Smooth muscle cell (in vitro differentiated cells): ENCODE measurements around the gene AAK1. TPM values are rescaled to one million over a fixed set of nuclear protein-coding genes. Genes with fewer than 3 reads are reported as not detected.

Experiments used
- DNase-seq: peaks from one replicate; lab custom pipeline; 2025; ENCODE audit not compliant: unreplicated experiment; lab: John Stamatoyannopoulos, UW
- H2AFZ ChIP-seq: fragments of 200-600 bp; sonication (generic); 2 replicates; pipeline ENCODE4 v1.6.0; 2016; ENCODE audit warnings: antibody characterized with exemption, low read depth, mild to moderate bottlenecking
- H3F3A ChIP-seq: fragments of 200-600 bp; sonication (generic); 2 replicates; pipeline ENCODE4 v1.6.0; 2017; ENCODE audit warnings: antibody characterized with exemption, low read depth
- H3K27ac ChIP-seq: fragments of 200-600 bp; sonication (generic); 2 replicates; pipeline ENCODE4 v1.5.1; 2016; ENCODE audit warnings: low read depth, mild to moderate bottlenecking
- H3K27me3 ChIP-seq: fragments of 200-600 bp; sonication (generic); 2 replicates; pipeline ENCODE4 v1.6.1; 2016; ENCODE audit warnings: low read depth, mild to moderate bottlenecking
- H3K36me3 ChIP-seq: fragments of 200-600 bp; sonication (generic); 2 replicates; pipeline ENCODE4 v1.5.1; 2016; ENCODE audit warnings: low read depth
- H3K4me1 ChIP-seq: fragments of 200-600 bp; sonication (generic); 2 replicates; pipeline ENCODE4 v1.5.1; 2016; ENCODE audit warnings: low read depth
- H3K4me2 ChIP-seq: fragments of 200-600 bp; sonication (generic); 2 replicates; pipeline ENCODE4 v1.6.0; 2016; ENCODE audit warnings: mild to moderate bottlenecking
- H3K4me3 ChIP-seq: fragments of 200-600 bp; sonication (generic); 2 replicates; pipeline ENCODE4 v1.5.1; 2016; ENCODE audit warnings: mild to moderate bottlenecking
- H3K79me2 ChIP-seq: fragments of 200-600 bp; sonication (generic); 2 replicates; pipeline ENCODE4 v1.6.0; 2016; ENCODE audit warnings: low read depth, mild to moderate bottlenecking
- H3K9ac ChIP-seq: fragments of 200-600 bp; sonication (generic); 2 replicates; pipeline ENCODE4 v1.6.0; 2016; ENCODE audit warnings: low read depth
- H3K9me3 ChIP-seq: fragments of 200-600 bp; sonication (generic); replicated peaks from 2 replicates; pipeline ENCODE4 v1.5.1; 2016; ENCODE audit warnings: low read depth
- H4K20me1 ChIP-seq: fragments of 200-600 bp; sonication (generic); 2 replicates; pipeline ENCODE4 v1.6.0; 2016; ENCODE audit warnings: low read depth
- WGBS: methylation state at CpG from one replicate; pipeline ENCODE4 v1.1.7; 2016; ENCODE audit warnings: low lambda C conversion rate; 5-methylcytosine and 5-hydroxymethylcytosine counted together
- polyA plus RNA-seq: library from polyadenylated mRNA; unstranded; fragments of >200 nt; fragmentation: Nextera tagmentation; extraction: Ambion mirVana; gene quantifications from 2 replicates; pipeline ENCODE4 v1.2.1, GENCODE V29; 2016
- total RNA-seq: library from RNA; depleted of rRNA; stranded (reverse); fragments of >200 nt; gene quantifications from 2 replicates; pipeline ENCODE4 v1.2.3, GENCODE V29; 2014
- TF ChIP-seq, protein P1 (sequence below): fragments of 200-600 bp; sonication (generic); IDR thresholded peaks from 2 replicates; pipeline ENCODE4 v1.5.1; 2017; ENCODE audit warnings: borderline replicate concordance, mild to moderate bottlenecking, antibody characterized with exemption; ENCODE audit not compliant: insufficient read depth, poor library complexity, severe bottlenecking

AAK1 gene
- total and polyA plus RNA-seq, 2 experiments from 2014 or later, result 26.9 to 47.7 TPM

DNA sequence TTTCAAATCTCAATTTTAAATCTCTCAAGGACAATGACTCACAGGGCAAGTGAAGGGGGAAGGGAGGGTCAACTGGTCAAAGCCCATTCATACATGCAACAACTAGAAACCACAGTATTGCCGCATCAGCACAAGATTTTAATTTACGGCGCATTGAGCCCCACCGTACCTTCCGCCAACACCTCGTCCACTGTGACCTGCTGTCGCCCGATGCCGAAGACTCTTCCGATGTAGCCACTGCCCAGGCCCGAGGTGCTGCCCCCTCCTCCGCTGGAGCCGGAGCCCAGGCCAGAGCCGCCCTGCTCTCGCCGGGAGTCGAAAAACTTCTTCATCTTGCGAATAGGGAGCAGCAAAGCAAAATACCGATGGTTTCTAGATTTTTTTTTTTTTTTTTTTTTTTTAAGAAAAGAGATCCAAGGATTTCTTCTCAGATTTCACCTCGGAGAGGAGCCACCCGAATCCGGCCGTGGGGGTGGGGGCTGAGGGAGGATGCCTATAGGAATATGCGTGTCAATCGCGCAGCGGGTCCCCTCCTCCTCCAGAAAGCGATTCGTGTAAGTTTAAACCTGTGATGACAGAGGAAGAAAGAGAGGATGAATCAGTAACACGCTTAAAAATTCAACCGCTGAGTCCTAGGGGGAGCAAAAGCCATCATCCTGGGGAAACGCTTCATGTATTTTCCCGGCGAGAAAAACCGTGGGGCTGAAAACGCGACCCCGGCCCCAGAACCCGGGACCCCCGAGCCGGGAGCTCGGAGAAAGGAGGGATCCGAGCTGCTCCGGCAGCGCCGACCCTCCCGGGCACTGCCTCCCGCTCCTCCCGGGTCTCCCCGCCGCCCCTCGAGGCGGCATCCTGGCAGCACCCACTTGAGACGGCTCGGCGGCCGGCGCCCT lies 584 bp downstream of the AAK1 start:
- under 1% methylated on average over 55 of the region's 58 CpGs for WGBS

DNA sequence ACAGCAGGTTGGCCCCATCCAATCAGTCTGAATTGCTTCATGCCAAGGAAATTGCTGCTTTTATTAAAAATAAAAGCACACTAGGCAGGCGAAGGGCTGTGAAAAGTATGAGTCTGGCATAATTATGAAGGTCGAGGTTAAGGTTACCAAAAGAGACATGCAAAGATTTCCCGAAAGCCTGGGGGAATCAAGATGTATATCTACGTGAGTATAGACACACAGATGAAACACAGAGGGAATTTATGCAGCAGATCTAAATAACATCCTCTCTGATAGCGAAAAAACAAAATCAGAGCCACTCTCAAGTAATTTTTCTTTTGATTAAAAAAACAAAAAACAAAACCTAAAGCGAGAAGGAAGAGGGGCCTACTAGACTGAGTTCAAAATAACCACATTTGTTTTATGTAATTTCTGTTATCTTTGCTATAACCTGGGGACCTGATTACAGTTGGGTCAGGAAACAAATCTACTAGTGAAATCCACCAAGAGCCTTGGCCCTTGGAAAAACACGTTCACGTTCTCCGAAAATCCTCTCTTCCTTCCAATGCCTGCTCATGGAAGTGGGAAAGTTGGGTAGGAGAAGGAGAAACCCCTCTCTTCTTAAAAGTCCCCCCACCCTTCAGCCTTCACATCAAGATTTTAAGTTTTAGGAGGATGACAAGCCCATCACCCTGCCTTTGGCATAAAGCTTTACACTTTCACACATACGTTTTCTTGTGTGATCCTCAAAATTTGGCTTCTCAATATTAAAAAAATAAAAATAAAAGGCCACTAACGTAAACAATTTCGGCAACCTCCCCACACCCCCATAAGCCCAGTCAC lies 1.4 kb downstream of the AAK1 start:
- H4K20me1 ChIP-seq, result peaks cover 54% of the 10 kb centered on the region
- H3K79me2 ChIP-seq, result peaks cover 56% of the 10 kb centered on the region
- H3K36me3 ChIP-seq, result no peaks in the 10 kb centered on the region
- no peaks in the 10 kb centered on the region for H3K27me3 ChIP-seq
- DNase-seq, result no peak
- TF ChIP-seq, protein P1, sequence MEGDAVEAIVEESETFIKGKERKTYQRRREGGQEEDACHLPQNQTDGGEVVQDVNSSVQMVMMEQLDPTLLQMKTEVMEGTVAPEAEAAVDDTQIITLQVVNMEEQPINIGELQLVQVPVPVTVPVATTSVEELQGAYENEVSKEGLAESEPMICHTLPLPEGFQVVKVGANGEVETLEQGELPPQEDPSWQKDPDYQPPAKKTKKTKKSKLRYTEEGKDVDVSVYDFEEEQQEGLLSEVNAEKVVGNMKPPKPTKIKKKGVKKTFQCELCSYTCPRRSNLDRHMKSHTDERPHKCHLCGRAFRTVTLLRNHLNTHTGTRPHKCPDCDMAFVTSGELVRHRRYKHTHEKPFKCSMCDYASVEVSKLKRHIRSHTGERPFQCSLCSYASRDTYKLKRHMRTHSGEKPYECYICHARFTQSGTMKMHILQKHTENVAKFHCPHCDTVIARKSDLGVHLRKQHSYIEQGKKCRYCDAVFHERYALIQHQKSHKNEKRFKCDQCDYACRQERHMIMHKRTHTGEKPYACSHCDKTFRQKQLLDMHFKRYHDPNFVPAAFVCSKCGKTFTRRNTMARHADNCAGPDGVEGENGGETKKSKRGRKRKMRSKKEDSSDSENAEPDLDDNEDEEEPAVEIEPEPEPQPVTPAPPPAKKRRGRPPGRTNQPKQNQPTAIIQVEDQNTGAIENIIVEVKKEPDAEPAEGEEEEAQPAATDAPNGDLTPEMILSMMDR, result no peak
- WGBS, result 22% methylated on average over 12 of the region's 12 CpGs
- peak overlapping the region; percentile 89 for H3K4me2 ChIP-seq
- H3F3A ChIP-seq, result peaks cover 11% of the 10 kb centered on the region
- peaks cover 28% of the 10 kb centered on the region for H3K4me1 ChIP-seq
- no peaks in the 10 kb centered on the region for H3K9me3 ChIP-seq
- H3K9ac ChIP-seq, result peak overlapping the region; percentile 96
- H3K4me3 ChIP-seq, result peak overlapping the region; percentile 97
- no peak overlapping the region for H2AFZ ChIP-seq
- peak overlapping the region; percentile 97 for H3K27ac ChIP-seq

More for the DNA sequence above, 584 bp downstream of the AAK1 start:
- Histone ChIP-seq H3K4me2 (peak overlapping the region; percentile 89), H3F3A (peaks cover 11% of the 10 kb centered on the region), H3K36me3 (no peaks in the 10 kb centered on the region), H3K9me3 (no peaks in the 10 kb centered on the region), H3K4me1 (peaks cover 28% of the 10 kb centered on the region), H3K4me3 (peak overlapping the region; percentile 97), H3K27me3 (no peaks in the 10 kb centered on the region), H3K79me2 (peaks cover 47% of the 10 kb centered on the region), H4K20me1 (peaks cover 45% of the 10 kb centered on the region), H2AFZ (peak overlapping the region; percentile 93), H3K27ac (peak overlapping the region; percentile 97), H3K9ac (peak overlapping the region; percentile 96)
- TF ChIP-seq, protein P1, result no peak
- DNase-seq, result peak; percentile 67

DNA sequence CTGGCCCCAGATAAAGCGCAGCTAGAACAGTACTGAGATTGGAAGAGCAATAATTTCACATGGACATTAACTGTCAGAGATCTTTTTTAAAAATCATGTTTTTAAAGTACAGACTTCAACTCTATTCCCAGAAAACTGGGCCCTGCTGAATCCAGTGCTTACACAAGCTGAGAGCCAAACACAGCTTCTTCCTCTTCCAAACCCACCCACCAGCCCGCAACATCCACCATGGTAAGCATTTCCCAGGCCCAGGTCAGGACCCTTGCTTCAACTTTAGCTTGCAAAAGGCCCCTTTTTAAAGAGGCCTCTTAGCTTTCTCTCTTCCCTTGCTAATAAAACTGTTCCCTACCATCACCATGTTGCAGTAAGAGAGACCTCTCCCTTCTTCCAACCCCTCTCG lies 2.1 kb downstream of the AAK1 start:
- Histone ChIP-seq H3K9ac (peak overlapping the region; percentile 96), H3F3A (peaks cover 11% of the 10 kb centered on the region), H4K20me1 (peaks cover 60% of the 10 kb centered on the region), H3K27me3 (no peaks in the 10 kb centered on the region), H3K4me2 (peak overlapping the region; percentile 89), H2AFZ (no peak overlapping the region), H3K9me3 (no peaks in the 10 kb centered on the region), H3K79me2 (peaks cover 62% of the 10 kb centered on the region), H3K36me3 (no peaks in the 10 kb centered on the region), H3K4me1 (peaks cover 28% of the 10 kb centered on the region), H3K27ac (peak overlapping the region; percentile 97), H3K4me3 (peak overlapping the region; percentile 97)
- no peak for DNase-seq
- TF ChIP-seq, protein P1, result no peak
- WGBS, result 71% methylated on average over 3 of the region's 3 CpGs
